Activated gamma-delta T cell treated with anti-CD3 and anti-CD28 coated beads, Interleukin-2, amount 50 U/mL, for 16 hours (primary cell): Measurements from ENCODE around the gene UHRF1.
"Not testable (repeated sequence)": the region's sequence is repeated elsewhere in the genome, so short reads cannot be mapped to it uniquely, and the experiment has no call there.

ENCODE experiments used
- DNase-seq: peaks from one replicate; pipeline ENCODE4 v3.0.0-alpha.2; 2020; ENCODE audit warnings: low read depth

The UHRF1 gene

DNA sequence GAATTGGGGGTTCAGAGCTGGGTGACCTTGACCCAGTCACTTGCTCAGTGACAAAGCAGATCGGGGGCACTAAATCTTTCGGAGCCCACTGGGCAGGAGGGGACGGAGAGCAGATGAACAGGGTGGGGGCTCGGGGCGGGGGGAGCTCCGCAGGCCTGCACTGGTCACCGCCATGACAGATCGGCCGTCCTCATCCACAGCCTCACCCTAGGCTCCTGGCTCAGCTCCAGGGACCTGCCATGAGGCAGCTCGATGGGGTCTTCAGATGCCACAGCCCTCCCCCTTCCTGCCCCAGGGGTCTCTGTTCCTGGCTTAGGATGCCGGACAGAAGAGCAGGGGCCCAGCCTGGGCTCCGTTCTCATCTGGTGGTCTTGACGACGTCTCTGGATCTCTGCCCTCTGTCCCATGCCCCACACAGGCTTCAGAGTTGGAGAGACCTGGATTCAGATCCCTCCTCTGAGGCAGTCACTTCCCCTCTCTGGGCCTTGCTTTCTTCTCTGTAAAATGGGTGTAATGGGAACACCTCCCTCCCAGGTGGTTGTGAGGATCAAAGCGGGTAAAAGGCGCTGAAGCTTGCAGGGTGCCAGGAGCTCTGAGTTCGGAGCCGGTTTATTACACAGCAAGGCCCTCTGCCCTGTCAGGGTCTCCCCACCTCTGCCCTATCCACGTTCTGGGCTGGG, 62.7 kb downstream of the UHRF1 start:
- DNase-seq: no peak

DNA sequence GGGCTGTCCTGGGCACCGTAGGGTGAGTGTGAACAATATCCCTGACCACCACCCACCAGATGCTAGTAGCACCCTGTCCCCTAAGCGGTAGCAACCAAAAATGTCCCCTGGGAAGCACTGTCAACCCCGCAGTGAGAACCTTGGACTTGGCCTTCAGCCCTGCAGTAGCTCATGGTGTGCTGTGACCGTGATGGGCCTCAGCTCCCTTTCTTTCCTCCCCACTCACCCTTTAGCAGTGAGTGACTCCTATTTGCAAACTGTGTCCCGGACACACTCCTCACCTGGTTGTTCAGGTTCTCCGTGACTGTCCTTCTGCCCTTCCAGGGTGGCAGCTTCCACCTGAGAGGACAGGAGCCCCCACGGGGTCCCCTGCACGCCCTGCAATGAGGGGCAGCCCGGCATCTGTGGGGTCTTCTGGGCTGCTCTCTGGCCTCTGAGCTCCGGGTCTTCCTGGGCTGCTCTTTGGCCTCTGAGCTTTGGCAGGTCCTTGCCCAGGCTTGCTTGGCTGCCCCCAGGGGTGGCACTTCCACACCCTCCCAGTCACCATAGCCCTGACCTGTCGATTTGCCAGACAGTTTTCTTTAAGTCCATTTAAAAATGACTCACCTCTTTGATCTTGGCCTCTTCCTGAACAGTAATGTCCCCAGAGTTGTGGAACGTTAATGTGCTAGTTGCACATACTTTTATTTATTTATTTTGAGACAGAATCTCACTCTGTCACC, 63.4 kb downstream of the UHRF1 start:
- no peak for DNase-seq

DNA sequence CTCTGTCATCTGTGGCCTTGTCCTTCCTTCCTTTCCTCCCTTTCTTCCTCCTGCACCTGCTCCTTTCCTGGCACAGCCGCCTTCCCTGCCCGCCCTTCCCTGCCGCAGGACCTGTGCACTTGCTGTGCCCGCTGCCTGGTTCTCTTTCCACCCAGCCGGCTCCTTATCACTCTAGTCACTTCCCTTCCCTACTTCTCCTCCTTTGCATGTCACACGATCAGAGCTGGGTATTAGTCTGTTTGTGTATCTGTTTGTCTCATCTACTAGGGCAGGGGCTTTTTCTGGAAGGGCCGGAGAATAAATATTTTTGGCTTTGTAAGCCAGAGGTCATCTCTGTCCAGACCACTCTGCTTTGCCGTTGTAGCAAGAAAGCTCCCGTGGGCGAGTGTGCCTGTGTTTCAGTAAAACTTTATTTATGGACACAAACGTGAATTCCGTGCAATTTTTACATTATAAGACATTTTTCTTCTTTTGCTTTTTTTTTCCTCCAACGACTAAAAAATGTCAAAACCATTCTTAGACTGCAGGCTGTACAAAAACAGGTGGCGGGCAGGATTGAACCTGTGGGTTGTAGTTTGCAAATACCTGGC, 65.7 kb downstream of the UHRF1 start:
- DNase-seq: no peak

DNA sequence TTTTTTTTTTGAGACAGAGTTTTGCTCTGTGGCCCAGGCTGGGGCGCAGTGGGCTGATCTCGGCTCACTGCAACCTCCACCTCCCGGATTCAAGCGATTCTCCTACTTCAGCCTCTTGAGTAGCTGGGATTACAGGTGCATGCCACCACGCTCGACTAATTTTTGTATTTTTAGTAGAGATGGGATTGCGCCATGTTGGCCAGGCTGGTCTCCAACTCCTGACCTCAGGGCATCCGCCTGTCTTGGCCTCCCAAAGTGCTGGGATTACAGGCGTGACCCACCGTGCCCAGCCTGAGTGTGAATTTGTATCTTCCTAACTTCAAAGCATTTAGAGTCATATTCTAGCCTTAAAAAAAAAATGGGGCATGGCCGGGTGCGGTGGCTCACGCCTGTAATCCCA, 66.3 kb downstream of the UHRF1 start:
- not testable (repeated sequence) for DNase-seq

- no peak for DNase-seq
Observed at GRCh38 chr19:4976401-4977298, 67.3 kb downstream of the UHRF1 start.

- no peak for DNase-seq
Observed at GRCh38 chr19:4977299-4978174, 68.2 kb downstream of the UHRF1 start.

GRCh38 chr19:4979211-4979807, 70.0 kb downstream of the UHRF1 start:
- no peak for DNase-seq

DNA sequence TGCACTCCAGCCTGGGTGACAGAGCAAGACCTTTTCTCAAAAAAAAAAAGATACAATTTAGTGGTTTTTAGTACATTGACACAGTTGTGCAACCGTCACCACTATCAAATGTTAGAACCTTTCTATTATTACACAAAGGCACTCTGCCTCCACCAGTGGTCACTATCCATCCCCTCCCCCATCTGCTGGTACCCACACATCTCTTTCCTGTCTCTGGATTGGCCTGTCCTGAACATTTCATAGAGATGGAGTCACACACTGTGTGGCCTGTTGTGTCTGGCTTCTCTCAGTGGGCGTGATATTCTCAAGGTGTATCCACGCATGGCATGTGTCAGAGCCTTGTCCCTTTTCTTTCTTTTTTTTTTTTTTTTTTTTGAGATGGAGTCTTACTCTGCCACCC, 70.8 kb downstream of the UHRF1 start:
- DNase-seq: no peak

DNA sequence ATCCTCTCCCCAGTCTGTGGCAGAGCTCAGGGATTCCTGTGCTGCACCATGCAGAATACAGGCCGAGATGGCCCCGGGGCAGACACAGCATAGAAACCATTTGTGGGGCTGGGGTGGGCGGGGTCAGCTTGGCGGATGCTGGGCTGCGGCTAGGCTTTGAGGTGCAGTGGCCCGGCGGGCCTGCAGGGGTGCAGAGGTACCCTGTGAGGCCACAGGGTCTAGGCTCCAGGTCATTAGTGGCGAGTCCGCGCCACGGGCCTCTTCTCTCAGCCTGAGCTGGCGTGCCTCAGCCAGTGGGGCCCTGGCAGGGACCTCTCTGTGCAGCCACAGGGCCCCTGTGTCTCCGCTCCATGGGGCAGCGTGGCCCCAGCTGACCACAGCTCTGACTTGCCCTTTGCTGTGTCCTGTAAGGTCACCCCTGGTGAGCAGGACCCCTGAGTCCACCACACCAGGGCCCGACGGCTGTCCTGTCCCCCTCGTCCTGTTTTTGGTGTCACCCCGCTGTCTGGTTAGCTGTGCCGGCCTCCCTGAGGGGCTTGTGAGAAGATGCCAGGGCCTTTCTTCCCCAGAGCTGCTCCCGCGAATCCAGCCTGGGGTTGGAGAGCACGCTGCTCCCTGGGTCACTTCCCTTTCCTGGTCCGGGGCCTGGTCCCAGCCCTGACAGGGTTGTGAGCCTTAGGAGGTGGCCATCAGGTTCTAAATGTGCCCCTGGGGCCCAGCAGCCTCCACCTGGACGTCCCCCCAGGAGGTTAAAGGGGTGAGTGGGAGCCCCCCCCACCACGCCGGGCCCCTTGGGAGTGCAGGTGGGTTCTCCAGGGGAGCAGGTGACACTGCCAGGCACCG, 71.8 kb downstream of the UHRF1 start:
- no peak for DNase-seq

GRCh38 chr19:4981681-4981958, 72.3 kb downstream of the UHRF1 start:
- no peak for DNase-seq

DNA sequence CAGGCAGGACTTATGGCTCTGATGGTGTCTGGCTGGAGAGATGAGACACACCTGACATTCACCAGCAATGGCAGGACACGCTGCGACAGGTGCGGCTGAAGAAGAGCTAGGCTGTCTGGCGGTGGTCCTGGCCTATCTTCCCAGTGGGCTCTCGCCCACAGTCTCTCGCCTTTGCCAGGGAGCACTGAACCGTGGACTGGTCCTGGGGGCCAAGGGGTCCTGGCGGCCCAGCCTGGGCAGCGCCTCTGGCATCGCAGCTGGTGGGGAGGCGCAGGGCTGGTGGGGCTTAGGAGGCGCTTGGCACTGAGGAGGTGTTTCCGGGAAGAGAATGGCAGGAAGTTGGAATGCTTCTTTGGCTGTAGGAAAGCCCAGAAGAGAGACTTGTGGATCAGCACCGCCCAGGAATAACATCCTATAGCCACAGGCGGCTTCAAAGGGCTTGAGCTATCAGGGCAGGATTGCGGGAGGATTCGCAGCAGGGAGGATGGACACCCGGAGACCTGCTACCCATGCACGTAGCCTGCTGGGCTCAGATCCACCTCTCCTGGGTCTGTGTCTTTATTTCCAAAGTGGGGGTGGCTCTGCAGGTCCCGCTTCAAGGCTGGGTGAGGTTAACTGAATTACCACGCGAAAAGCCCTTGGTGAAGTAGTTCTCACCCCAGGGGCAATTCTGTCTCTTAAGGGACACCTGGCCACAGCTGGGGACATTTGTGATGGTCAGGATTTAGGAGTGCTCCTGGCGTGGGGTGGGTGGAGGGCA, 74.2 kb downstream of the UHRF1 start:
- no peak for DNase-seq

- DNase-seq: no peak
Observed at GRCh38 chr19:4984106-4984380, 74.7 kb downstream of the UHRF1 start.

GRCh38 chr19:4984438-4984990, 75.2 kb downstream of the UHRF1 start:
- DNase-seq: no peak

GRCh38 chr19:4985551-4985991, 76.3 kb downstream of the UHRF1 start:
- no peak for DNase-seq

DNA sequence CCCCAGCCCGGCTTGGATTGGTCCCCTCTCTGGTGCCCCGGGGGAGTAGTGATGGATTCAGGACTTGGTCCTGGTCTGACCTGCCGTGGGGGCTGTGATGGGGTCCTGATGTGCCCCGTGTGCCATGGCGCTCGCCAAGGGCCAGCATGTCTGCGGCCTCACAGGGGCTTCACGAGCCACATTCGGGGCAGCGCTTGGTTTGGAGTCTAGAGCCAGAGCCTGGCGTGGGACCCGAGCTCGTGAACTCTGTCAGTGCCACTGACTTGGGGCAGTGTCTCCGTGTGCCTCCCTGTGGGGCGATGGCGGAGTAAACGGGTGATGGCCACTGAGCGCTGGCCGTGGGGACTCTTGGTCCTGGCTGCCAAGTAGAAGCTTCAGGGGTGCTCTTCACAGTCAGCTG, 76.8 kb downstream of the UHRF1 start:
- DNase-seq: no peak

DNA sequence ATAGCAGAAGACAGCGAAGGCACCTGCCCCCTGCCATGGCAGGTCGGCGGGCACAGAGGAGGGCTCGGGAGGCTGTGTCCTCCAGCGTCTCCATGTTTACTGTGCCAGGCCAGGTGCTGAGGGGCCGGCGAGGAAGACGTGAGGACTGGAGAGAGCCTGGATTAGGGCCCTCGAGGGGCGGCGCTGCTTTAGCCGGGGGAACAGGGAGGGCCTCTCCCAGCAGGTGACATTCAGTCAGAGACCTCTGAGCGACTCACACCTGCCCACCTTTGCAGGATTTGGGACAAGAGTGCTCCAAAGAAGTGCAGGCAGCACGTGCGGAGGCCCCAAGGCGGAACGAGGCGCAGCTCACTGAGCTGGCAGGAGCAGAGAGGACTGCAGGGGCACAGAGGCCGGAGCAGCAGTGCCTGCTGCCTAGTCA, 77.2 kb downstream of the UHRF1 start:
- DNase-seq: no peak

GRCh38 chr19:4987256-4987655, 78.0 kb downstream of the UHRF1 start:
- no peak for DNase-seq

- DNase-seq: no peak
Observed at GRCh38 chr19:4987692-4988370, 78.5 kb downstream of the UHRF1 start.

DNA sequence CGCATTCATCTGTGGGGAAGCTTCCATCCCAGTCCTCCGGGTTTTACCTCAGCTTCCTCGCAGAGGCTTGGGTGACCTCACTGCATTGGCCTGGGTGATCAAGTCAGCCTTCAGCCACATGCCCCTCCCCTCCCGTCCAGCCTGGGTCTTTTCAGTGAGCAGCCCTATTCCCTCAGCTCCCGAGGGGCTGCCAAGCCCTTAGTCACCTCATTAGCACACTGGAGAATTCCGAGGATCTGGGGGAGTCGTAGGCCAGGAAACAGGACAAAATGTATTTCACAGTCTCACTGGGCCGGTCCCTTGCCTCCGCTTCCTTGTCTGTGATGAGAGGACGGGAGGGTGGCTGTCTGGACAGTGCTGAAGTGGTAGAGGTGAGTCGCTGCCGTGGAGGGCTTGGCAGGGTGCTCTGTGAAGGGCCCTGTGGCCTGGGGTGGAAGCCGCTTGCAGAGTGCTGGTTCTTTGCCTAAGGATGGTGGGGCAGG, 79.5 kb downstream of the UHRF1 start:
- no peak for DNase-seq
